NCI-H526 (cell line): ENCODE data around the gene KCNG2.

Experiments used
- DNase-seq, 2 experiments: peaks; one replicate each; lab custom pipeline; 2025; lab: John Stamatoyannopoulos, UW

KCNG2 gene

GRCh38 chr18:79906706-79907105 is 109.0 kb downstream of the KCNG2 start:
- DNase-seq, result no peak

- no peak for DNase-seq
Measured at GRCh38 chr18:79910563-79911343, 113.0 kb downstream of the KCNG2 start.

- DNase-seq, result no peak
Measured at GRCh38 chr18:79911344-79912270, 113.9 kb downstream of the KCNG2 start.

GRCh38 chr18:79912409-79912991 is 114.8 kb downstream of the KCNG2 start:
- no peak for DNase-seq

GRCh38 chr18:79912994-79913831 is 115.5 kb downstream of the KCNG2 start:
- DNase-seq, result no peak

- DNase-seq, result no peak
Measured at GRCh38 chr18:79914614-79915160, 116.9 kb downstream of the KCNG2 start.

- no peak for DNase-seq
Measured at GRCh38 chr18:79915161-79916127, 117.7 kb downstream of the KCNG2 start.

GRCh38 chr18:79916128-79916494 is 118.4 kb downstream of the KCNG2 start:
- no peak for DNase-seq

GRCh38 chr18:79916546-79917168 is 118.9 kb downstream of the KCNG2 start:
- DNase-seq, result no peak

GRCh38 chr18:79917169-79917852 is 119.6 kb downstream of the KCNG2 start:
- no peak for DNase-seq

- DNase-seq, result no peak
Measured at GRCh38 chr18:79917853-79918614, 120.3 kb downstream of the KCNG2 start.

GRCh38 chr18:79918615-79919011 is 120.9 kb downstream of the KCNG2 start:
- DNase-seq, result no peak

- DNase-seq, result no peak
Measured at GRCh38 chr18:79919089-79919488, 121.4 kb downstream of the KCNG2 start.

GRCh38 chr18:79921984-79922965 is 124.5 kb downstream of the KCNG2 start:
- no peak for DNase-seq

GRCh38 chr18:79922971-79923411 is 125.3 kb downstream of the KCNG2 start:
- DNase-seq, result no peak

GRCh38 chr18:79923896-79924585 is 126.3 kb downstream of the KCNG2 start:
- DNase-seq, result no peak
